Loucy (cell line): ENCODE results near the gene TTC8.

Experiments used
- EZH2phosphoT487 ChIP-seq: fragments of 200-600 bp; IDR thresholded peaks from 2 replicates; pipeline ENCODE4 v1.6.1; 2018; ENCODE audit warnings: antibody characterized with exemption, mild to moderate bottlenecking, moderate library complexity, borderline replicate concordance
- TF ChIP-seq, protein P1 (sequence below): fragments of 200-600 bp; sonication (generic); conservative IDR thresholded peaks from 2 replicates; pipeline ENCODE4 v1.5.1; 2014; ENCODE audit warnings: mild to moderate bottlenecking, antibody characterized with exemption, low read length

DNA sequence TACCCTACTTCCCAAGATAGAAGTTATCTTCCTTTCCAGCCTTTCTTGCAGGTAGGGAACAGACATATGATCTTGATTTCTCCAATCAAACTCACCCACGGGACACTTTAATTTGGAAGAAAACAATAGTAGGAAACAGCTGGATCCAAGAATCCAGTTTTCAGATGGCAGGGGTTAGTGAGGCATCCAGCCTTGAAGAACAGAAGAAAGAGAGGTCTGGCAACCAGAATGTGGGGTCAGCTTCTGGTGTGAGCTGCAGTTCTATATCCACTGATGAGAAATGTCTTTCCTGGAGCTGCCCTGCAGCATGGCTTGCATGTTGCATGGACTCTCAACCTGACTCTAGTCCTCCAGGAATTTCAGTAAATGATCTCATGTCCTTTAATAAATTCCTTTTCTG is 83.8 kb downstream of the TTC8 start:
- TF ChIP-seq, protein P1, sequence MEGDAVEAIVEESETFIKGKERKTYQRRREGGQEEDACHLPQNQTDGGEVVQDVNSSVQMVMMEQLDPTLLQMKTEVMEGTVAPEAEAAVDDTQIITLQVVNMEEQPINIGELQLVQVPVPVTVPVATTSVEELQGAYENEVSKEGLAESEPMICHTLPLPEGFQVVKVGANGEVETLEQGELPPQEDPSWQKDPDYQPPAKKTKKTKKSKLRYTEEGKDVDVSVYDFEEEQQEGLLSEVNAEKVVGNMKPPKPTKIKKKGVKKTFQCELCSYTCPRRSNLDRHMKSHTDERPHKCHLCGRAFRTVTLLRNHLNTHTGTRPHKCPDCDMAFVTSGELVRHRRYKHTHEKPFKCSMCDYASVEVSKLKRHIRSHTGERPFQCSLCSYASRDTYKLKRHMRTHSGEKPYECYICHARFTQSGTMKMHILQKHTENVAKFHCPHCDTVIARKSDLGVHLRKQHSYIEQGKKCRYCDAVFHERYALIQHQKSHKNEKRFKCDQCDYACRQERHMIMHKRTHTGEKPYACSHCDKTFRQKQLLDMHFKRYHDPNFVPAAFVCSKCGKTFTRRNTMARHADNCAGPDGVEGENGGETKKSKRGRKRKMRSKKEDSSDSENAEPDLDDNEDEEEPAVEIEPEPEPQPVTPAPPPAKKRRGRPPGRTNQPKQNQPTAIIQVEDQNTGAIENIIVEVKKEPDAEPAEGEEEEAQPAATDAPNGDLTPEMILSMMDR: no peak
- TF ChIP-seq EZH2phosphoT487: no peak
